Activated naive CD8-positive, alpha-beta T cell treated with anti-CD3 and anti-CD28 coated beads for 36 hours (primary cell): ENCODE results near the gene CDYL. TPM values are rescaled to one million over a fixed set of nuclear protein-coding genes. Genes with fewer than 3 reads are reported as not detected.

ENCODE experiments used
- DNase-seq: peaks from one replicate; pipeline ENCODE4 v3.0.0; 2021
- H3K27ac Mint-ChIP-seq: one replicate; pipeline ENCODE4 v1.8.0; 2022; ENCODE audit warnings: mild to moderate bottlenecking, moderate library complexity, mixed read lengths
- H3K27me3 Mint-ChIP-seq: one replicate; pipeline ENCODE4 v1.8.0; 2022; ENCODE audit warnings: mild to moderate bottlenecking, mixed read lengths
- H3K36me3 Mint-ChIP-seq: one replicate; pipeline ENCODE4 v1.8.0; 2021; ENCODE audit warnings: mild to moderate bottlenecking, mixed read lengths
- H3K4me1 Mint-ChIP-seq: one replicate; pipeline ENCODE4 v1.8.0; 2021; ENCODE audit warnings: mixed read lengths
- H3K4me3 Mint-ChIP-seq: one replicate; pipeline ENCODE4 v1.8.0; 2022; ENCODE audit warnings: mild to moderate bottlenecking, moderate library complexity, mixed read lengths
- H3K9me3 Mint-ChIP-seq: one replicate; pipeline ENCODE4 v1.8.0; 2022; ENCODE audit warnings: mixed read lengths
- total RNA-seq, 2 experiments: library from RNA; stranded (reverse); gene quantifications; one replicate each; pipeline ENCODE4 v1.2.3, GENCODE V29; 2021

The CDYL gene
- total RNA-seq, 2 experiments from 2014 or later, result 38.8 to 40.5 TPM

DNA sequence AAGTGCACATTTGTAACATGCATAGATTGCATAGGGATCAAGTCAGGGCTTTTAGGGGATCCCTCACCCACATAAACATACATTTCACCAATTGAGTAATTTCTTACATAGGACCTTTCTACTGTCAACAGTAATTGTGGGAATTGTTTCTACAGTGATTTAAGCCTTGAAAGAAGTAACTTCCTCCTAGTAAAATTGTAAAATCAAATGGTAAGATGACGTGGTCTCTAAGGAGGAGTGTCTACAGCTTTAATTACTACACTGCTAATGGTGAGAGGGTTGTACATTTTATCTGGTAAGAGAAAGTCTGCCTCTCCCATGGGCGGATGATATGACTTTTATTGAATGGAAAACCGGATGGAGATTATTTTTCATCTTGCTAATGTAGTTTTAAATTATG is 129.6 kb downstream of the CDYL start:
- no peaks in the 10 kb centered on the region for H3K9me3 Mint-ChIP-seq
- H3K27me3 Mint-ChIP-seq, result no peaks in the 10 kb centered on the region
- DNase-seq, result no peak
- peaks cover 24% of the 10 kb centered on the region for H3K36me3 Mint-ChIP-seq
- H3K27ac Mint-ChIP-seq, result peak overlapping the region; percentile 68
- H3K4me3 Mint-ChIP-seq, result no peak overlapping the region
- peaks cover 47% of the 10 kb centered on the region for H3K4me1 Mint-ChIP-seq

DNA sequence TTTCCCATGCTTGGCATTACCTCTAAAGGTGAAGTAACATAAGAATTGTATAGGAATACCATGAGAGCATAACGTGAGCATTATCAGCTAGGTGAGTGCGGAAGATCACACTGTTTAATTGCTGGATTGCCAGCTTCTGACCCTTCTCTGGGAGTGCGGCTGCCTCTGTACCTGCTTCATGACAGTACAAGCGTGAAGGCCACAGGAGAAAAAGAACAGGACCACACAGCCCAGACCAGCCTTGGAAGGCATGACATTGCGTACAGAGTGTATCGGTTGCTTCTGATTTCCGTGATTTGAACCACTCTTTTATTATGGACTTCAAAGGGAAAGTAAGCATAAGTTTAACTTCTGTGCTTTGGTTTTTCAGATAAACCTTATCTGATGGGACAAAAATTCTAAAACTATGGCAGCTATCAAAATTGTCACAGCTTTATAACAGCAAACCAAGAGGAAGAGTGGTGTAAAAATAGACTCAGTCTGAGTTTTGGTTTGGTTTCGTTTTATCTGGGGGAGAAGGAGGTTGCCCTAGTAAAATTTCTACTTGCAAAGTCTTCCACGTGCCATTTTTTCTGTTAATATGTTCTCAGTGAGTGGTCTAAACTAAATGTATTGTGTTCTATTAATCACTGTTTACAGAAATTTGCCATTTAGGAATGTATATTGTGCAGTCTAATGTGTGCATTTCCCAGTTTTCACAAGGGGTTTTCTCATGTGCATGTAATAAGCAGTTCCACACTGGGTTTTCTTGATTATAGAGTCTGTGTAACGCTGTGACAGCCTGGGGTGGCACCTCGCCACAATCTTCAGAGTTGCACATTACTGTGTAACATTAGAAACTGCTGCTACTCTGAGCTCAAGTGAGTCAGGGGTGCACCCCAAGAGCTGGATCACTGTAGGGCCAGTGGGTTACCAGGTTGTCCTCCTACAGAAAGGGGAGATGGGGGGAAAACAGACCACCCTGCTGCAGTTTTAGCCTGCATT is 130.4 kb downstream of the CDYL start:
- H3K36me3 Mint-ChIP-seq, result peaks cover 21% of the 10 kb centered on the region
- DNase-seq, result peak; percentile 13
- peak overlapping the region; percentile 64 for H3K4me3 Mint-ChIP-seq
- H3K27me3 Mint-ChIP-seq, result no peaks in the 10 kb centered on the region
- H3K27ac Mint-ChIP-seq, result peak overlapping the region; percentile 68
- no peaks in the 10 kb centered on the region for H3K9me3 Mint-ChIP-seq
- H3K4me1 Mint-ChIP-seq, result peaks cover 44% of the 10 kb centered on the region

DNA sequence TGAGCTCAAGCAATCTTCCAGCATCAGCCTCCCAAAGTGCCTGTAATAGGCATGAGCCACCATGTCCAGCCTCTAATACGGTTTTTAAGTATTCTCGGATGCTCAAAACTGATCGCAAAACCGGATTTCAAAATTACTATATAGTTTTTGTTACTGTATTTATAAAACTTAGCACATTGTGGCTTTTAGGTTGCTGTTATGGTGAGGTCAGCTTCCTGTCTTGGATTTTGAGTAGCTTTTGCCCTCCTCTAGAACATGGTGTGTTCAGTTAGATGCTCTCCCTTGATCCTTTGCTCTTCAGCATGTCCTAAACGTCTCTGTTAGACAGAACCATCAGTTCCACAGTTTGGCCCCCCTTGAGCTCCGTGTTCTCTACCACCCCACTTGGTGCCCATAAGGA is 131.4 kb downstream of the CDYL start:
- H3K27ac Mint-ChIP-seq, result peak overlapping the region; percentile 62
- no peaks in the 10 kb centered on the region for H3K27me3 Mint-ChIP-seq
- H3K4me3 Mint-ChIP-seq, result peak overlapping the region; percentile 3
- no peak for DNase-seq
- H3K36me3 Mint-ChIP-seq, result peaks cover 21% of the 10 kb centered on the region
- peaks cover 41% of the 10 kb centered on the region for H3K4me1 Mint-ChIP-seq
- H3K9me3 Mint-ChIP-seq, result no peaks in the 10 kb centered on the region

DNA sequence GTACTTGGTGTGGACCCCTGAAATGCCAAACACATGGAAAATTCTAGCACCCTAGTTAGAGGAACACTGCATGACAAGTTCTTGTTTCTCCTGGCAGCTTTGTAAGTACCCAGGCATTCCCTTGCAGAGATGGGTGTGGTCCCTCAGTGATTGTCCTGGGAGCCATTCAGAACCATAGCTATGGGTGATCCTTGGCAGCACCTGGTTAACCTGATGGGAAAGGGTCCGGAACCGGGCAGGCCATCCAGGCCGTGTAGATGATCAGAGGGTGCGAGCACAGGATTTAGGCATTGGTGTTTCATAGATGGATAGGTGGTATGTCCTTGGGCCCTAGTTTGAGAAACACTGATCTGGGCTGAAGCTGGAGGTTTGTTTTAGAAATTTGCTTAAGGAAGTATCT is 131.9 kb downstream of the CDYL start:
- H3K4me1 Mint-ChIP-seq, result peaks cover 39% of the 10 kb centered on the region
- no peaks in the 10 kb centered on the region for H3K27me3 Mint-ChIP-seq
- peak overlapping the region; percentile 3 for H3K4me3 Mint-ChIP-seq
- no peaks in the 10 kb centered on the region for H3K9me3 Mint-ChIP-seq
- peaks cover 24% of the 10 kb centered on the region for H3K36me3 Mint-ChIP-seq
- DNase-seq, result no peak
- peak overlapping the region; percentile 62 for H3K27ac Mint-ChIP-seq

DNA sequence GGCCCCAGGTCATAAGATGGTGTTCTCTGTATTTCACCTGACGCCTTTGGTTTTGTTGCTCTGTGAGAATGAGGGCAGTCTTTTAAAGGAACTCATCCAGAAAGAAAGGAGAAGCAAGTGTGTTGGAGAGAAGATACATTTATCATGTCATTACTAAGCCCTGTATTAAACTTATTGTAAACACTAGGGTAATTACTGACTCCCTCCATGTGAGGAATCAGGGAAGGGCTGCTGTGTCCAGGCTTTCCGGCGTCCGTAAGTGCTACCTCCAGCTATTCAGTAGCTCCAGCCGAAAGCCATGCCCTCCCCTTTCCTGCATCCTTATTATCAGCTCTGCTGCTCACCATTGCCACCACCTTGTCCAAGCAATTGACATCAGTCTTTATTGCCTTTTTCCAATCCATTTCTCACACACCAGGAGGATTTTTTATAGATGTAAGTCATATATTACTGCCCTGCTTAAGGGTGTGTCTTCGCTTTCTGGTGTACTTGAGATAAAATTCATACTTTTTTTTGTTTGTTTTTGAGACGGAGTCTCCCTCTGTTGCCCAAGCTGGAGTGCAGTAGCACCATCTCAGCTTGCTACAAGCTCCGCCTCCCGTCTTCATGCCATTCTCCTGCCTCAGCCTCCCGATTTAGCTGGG is 133.0 kb downstream of the CDYL start:
- H3K36me3 Mint-ChIP-seq, result peaks cover 29% of the 10 kb centered on the region
- no peaks in the 10 kb centered on the region for H3K27me3 Mint-ChIP-seq
- H3K4me3 Mint-ChIP-seq, result no peak overlapping the region
- no peak for DNase-seq
- no peak overlapping the region for H3K27ac Mint-ChIP-seq
- H3K4me1 Mint-ChIP-seq, result peaks cover 49% of the 10 kb centered on the region
- no peaks in the 10 kb centered on the region for H3K9me3 Mint-ChIP-seq

DNA sequence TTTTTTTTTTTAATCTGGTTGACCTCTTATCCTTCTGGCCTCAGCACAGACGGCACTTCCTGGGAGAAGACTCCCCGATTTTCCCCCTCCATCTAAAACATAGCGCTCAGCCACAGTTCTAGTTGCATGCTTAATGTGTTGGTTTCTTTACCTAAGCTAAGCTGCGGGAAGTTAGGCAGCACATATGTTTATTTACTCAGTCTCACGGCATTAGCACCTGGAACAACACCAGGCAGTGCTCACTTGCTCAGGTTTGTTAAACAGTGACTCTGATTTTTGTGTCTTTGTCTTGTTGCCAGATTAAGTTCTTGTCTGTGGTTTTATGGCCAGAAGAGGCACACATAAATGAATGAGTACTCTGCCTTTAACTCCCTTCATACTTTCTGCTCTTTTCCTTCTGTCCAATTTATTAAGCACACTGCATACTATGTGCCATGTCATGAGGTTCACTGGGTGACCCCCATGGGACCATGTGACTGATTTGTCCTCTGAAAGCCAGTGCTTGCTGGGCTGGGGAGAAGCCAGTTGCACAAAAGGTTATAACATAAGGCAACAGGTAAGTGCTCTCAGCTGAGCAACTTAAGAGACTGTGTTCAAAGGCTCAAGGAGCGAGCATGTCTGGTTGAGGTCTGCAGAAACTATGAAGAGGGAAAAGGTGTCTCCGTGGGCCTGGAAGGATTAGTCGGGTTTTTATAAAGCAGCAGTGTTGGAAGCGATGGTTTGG is 134.0 kb downstream of the CDYL start:
- no peak for DNase-seq
- Mint-ChIP-seq H3K4me3 (no peak overlapping the region), H3K27me3 (no peaks in the 10 kb centered on the region), H3K27ac (peak overlapping the region; percentile 21), H3K4me1 (peaks cover 59% of the 10 kb centered on the region), H3K36me3 (peaks cover 35% of the 10 kb centered on the region), H3K9me3 (no peaks in the 10 kb centered on the region)

DNA sequence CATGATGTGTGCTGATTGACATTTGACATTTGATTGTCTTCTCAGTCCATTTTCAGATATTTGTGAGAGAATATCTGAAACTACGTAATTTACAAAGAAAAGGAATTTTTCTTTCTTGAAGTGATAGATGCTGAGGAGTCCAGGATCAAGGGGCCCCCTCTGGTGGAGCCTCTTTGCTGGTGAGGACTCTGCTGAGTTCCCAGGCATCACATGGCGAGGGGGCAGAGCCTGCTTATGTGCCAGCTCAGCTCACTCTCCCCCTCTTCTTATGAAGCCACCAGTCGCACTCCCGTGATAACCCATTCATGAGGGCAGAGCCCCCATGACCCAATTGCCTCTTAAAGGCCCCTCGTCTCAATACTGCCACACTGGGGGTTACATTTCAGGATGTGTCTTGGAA is 136.4 kb downstream of the CDYL start:
- Mint-ChIP-seq H3K27me3 (no peaks in the 10 kb centered on the region), H3K9me3 (no peaks in the 10 kb centered on the region), H3K4me1 (peaks cover 62% of the 10 kb centered on the region), H3K27ac (no peak overlapping the region), H3K4me3 (no peak overlapping the region), H3K36me3 (peaks cover 46% of the 10 kb centered on the region)
- no peak for DNase-seq

DNA sequence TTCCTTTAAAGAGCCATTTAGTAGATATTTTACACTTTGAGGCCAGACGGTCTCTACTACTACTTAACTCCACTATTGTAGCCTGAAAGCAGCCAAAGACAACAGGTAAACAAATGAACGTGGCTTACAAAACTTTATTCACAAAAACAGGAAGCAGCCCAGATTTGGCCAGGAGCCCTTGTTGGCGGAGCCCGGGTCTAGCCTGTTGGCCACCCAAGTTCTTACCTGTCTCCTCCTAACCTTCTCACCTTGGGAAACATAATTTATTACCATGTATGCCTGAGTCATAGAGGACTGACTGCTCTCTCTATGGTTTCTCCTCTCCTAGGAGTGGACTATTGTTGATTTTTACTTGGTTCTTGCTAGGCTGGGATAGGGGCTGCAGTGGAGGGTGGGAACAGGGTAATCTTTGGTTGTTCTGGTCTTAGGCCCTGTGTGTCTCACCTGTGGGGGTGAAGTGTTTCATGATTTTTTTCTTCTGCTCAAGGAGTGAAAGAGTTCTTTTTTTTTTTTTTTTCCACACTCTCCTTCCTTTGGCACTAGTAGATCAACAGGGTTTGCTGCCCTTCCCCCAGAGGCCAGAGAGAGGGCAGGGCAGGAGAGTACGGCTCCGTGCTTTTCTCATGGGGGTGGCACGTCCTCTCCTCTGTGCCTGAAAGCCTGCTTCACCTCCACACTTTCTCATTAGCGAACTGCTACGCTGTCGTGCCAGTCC is 137.7 kb downstream of the CDYL start:
- Mint-ChIP-seq H3K36me3 (peaks cover 39% of the 10 kb centered on the region), H3K27ac (peak overlapping the region; percentile 52), H3K4me3 (no peak overlapping the region), H3K9me3 (no peaks in the 10 kb centered on the region), H3K4me1 (peaks cover 64% of the 10 kb centered on the region), H3K27me3 (no peaks in the 10 kb centered on the region)
- DNase-seq, result no peak

DNA sequence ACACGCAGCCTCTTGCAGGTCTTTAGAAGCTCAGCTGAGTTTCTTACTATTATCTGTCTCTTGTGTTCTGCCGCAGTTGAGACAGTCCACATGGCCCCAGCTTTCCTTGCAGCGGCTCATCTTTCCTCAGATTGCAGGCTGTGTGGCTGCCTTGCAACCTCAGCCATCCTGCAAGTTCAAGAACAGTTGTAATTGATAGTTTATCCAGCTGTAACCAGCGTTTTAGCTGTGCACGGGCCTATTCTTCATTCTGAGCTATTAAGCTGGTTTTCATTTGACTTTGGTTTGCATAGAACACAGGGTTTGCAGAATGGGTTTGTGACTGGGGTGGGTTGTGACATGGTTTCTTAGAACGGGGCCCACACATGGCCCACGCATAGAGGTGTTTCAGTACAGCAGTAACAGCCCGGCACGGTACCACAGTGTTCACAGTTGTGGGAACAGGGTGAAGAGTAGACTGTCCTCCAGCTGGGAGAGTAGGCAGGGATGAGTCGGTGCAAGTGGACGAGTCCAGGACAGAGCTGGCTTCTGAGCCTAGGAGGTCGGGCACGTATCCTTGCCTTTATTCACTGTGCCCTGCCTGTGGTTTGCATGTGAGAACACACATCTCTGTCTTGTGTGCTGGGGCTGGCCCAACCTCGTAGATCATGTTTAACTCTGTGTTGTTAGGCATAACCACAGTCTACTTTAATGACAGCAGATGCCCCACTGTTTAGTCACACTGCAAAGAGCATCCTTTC is 138.4 kb downstream of the CDYL start:
- Mint-ChIP-seq H3K27ac (peak overlapping the region; percentile 52), H3K4me3 (peak overlapping the region; percentile 30), H3K4me1 (peaks cover 65% of the 10 kb centered on the region), H3K27me3 (no peaks in the 10 kb centered on the region), H3K9me3 (no peaks in the 10 kb centered on the region), H3K36me3 (peaks cover 41% of the 10 kb centered on the region)
- DNase-seq, result peak; percentile 17

DNA sequence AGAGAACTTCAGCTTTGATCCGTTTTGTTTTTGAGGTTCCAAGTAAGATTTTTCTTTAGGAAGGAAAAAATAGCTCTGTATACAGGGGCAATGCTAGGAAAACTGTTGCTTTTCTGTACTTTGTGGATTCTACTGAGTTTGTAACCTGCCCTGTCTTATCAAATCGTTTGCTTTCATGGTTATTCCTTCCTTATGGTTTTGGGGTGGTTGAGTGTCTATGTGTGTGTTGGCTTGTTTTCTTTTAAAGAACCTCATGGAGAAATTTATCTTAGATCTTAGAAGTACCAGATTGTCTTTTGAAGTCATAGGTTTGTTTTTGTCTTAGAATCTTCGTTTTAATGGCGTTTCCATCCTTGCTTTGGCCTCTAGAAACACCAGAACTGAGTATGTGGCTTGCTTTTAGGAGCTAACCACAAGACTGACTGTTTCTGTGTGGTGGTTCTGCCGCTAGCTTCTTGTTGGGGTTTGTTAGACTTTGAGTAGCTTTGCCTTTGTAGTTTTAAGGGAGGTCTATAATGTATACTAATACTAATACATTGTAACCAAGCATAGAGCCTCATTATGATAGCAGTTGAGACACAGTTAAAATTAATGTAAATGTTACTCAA is 140.9 kb downstream of the CDYL start:
- Mint-ChIP-seq H3K4me1 (peaks cover 63% of the 10 kb centered on the region), H3K27me3 (no peaks in the 10 kb centered on the region), H3K36me3 (peaks cover 35% of the 10 kb centered on the region), H3K27ac (peak overlapping the region; percentile 51), H3K9me3 (no peaks in the 10 kb centered on the region), H3K4me3 (peak overlapping the region; percentile 40)
- DNase-seq, result no peak

DNA sequence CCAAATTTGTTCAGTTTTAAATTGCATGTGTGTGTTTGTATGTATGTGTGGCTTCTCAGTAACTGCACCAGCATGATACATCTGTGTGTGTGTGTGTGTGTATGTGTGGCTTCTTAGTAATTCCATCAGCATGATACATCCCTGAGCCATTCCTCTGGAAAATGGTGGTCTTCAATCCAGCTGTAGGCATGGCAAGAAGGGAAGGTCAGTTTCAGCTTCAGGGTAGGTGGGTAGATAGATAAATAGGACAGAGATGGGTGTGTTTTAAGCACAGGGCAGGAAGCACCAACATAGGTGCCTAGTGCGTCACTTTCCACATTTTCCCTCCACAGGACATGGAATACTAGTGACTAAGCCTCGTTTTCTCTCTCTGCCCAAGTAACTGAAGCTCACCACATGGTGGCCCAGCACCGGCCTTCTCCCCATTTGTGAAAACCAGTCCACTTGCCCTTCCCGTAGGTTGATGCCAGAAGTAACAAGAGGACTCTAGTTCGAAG is 144.8 kb downstream of the CDYL start:
- Mint-ChIP-seq H3K27ac (no peak overlapping the region), H3K9me3 (no peaks in the 10 kb centered on the region), H3K36me3 (peaks cover 22% of the 10 kb centered on the region), H3K4me3 (no peak overlapping the region), H3K4me1 (peaks cover 54% of the 10 kb centered on the region), H3K27me3 (no peaks in the 10 kb centered on the region)
- DNase-seq, result no peak

DNA sequence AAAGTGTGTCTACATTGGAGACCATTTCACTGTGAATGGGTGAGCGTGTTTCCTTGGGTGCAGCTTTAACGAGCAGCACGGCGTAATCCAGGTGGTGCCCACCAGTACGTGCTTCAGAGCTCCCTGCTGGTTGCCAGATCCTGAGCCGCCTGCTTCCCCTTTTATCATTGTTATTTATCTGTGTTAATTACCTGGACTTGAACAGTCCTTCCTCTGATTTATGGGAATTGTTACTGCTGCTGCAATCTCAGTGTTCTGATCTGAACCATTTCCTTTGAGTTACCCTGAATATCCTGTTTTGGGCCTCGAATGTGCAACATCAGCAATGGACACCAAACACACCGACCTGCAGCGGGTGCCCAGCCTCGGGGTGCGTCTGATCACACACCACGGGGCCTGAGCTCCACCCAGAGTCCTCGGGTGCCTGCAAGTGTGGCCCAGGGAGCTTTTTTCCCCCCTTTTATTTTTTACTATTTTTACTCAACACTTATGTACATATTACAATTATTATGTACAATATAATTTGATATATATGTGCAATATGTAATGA is 146.4 kb downstream of the CDYL start:
- H3K9me3 Mint-ChIP-seq, result no peaks in the 10 kb centered on the region
- H3K4me3 Mint-ChIP-seq, result no peak overlapping the region
- peaks cover 14% of the 10 kb centered on the region for H3K36me3 Mint-ChIP-seq
- H3K27ac Mint-ChIP-seq, result no peak overlapping the region
- DNase-seq, result no peak
- no peaks in the 10 kb centered on the region for H3K27me3 Mint-ChIP-seq
- peaks cover 38% of the 10 kb centered on the region for H3K4me1 Mint-ChIP-seq

DNA sequence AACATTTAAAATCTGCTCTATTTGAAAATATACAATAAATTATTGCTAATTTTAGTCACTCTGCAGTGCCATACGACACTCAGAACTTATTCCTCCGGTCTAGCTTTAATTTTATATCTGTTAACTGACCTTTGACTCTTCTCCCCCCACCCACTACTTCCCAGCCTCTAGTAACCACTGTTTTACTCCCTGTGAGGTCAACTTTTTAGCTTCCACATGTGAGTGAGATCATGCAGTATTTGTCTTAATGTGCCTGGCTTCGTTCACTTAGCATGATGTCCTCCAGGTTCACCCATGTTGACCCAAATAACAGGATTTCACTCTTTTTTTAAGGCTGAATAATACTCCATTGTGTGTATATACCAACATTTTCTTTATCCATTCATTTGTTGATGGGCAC is 146.9 kb downstream of the CDYL start:
- H3K9me3 Mint-ChIP-seq, result no peaks in the 10 kb centered on the region
- peaks cover 14% of the 10 kb centered on the region for H3K36me3 Mint-ChIP-seq
- peaks cover 38% of the 10 kb centered on the region for H3K4me1 Mint-ChIP-seq
- H3K4me3 Mint-ChIP-seq, result no peak overlapping the region
- no peak overlapping the region for H3K27ac Mint-ChIP-seq
- H3K27me3 Mint-ChIP-seq, result no peaks in the 10 kb centered on the region
- no peak for DNase-seq
